Measurements from ENCODE around the gene CDA.
A peak's percentile ranks its signal among the peaks of the same experiment; 100 is the strongest.

Gene CDA

GRCh38 chr1:20654104-20654690 is 65.3 kb downstream of the CDA start:
- H3K4me1 ChIP-seq (ENCODE audit: control insufficient read depth in 1 of 2, insufficient read depth in 1 of 2, low read depth in 1 of 2, low read length in 1 of 2) = no peaks in the 10 kb centered on the region
- no peak overlapping the region for H3K27ac ChIP-seq
- no peak overlapping the region for H3K4me3 ChIP-seq (ENCODE audit: low read depth in 1 of 2, low read length in 1 of 2)
- no peak for TF ChIP-seq CTCF (IDR thresholded peaks at IDR 0.05)
- no peaks in the 10 kb centered on the region for H3K27me3 ChIP-seq
- H3K9me3 ChIP-seq = no peaks in the 10 kb centered on the region
- peaks cover 85% of the 10 kb centered on the region for H3K36me3 ChIP-seq

- no peak overlapping the region for H3K27ac ChIP-seq
- no peak overlapping the region for H3K4me3 ChIP-seq (ENCODE audit: low read depth in 1 of 2, low read length in 1 of 2)
- H3K4me1 ChIP-seq (ENCODE audit: control insufficient read depth in 1 of 2, insufficient read depth in 1 of 2, low read depth in 1 of 2, low read length in 1 of 2) = peaks cover 15 to 16% of the 10 kb centered on the region in 2 experiments
- no peaks in the 10 kb centered on the region for H3K9me3 ChIP-seq
- no peaks in the 10 kb centered on the region for H3K27me3 ChIP-seq
- H3K36me3 ChIP-seq = peaks cover 57% of the 10 kb centered on the region
- no peak for TF ChIP-seq CTCF (IDR thresholded peaks at IDR 0.05)
These were observed 68.1 kb downstream of the CDA start for GRCh38 chr1:20657024-20657423.

GRCh38 chr1:20658166-20658915 is 69.4 kb downstream of the CDA start:
- Histone ChIP-seq H3K36me3 (peaks cover 44% of the 10 kb centered on the region), H3K27ac (no peak overlapping the region), H3K27me3 (no peaks in the 10 kb centered on the region), H3K4me1 (ENCODE audit: control insufficient read depth in 1 of 2, insufficient read depth in 1 of 2, low read depth in 1 of 2, low read length in 1 of 2) (peaks cover 16% of the 10 kb centered on the region in 2 experiments), H3K9me3 (no peaks in the 10 kb centered on the region), H3K4me3 (ENCODE audit: low read depth in 1 of 2, low read length in 1 of 2) (no peak overlapping the region)
- TF ChIP-seq CTCF (IDR thresholded peaks at IDR 0.05) = no peak

- peaks cover 16% of the 10 kb centered on the region in 2 experiments for H3K4me1 ChIP-seq (ENCODE audit: control insufficient read depth in 1 of 2, insufficient read depth in 1 of 2, low read depth in 1 of 2, low read length in 1 of 2)
- H3K36me3 ChIP-seq = peaks cover 25% of the 10 kb centered on the region
- H3K4me3 ChIP-seq (ENCODE audit: low read depth in 1 of 2, low read length in 1 of 2) = peak overlapping the region; percentile 84 to 86
- peak overlapping the region; percentile 65 for H3K27ac ChIP-seq
- no peak for TF ChIP-seq CTCF (IDR thresholded peaks at IDR 0.05)
- no peaks in the 10 kb centered on the region for H3K9me3 ChIP-seq
- H3K27me3 ChIP-seq = no peaks in the 10 kb centered on the region
These were observed 71.5 kb downstream of the CDA start for GRCh38 chr1:20660363-20660762.

GRCh38 chr1:20660847-20661206 is 71.9 kb downstream of the CDA start:
- no peak for TF ChIP-seq CTCF (IDR thresholded peaks at IDR 0.05)
- Histone ChIP-seq H3K9me3 (no peaks in the 10 kb centered on the region), H3K27me3 (no peaks in the 10 kb centered on the region), H3K4me3 (ENCODE audit: low read depth in 1 of 2, low read length in 1 of 2) (peak overlapping the region; percentile 84 to 86), H3K36me3 (peaks cover 20% of the 10 kb centered on the region), H3K27ac (peak overlapping the region; percentile 65), H3K4me1 (ENCODE audit: control insufficient read depth in 1 of 2, insufficient read depth in 1 of 2, low read depth in 1 of 2, low read length in 1 of 2) (peaks cover 16% of the 10 kb centered on the region in 2 experiments)

Measured in neutrophil (primary cell).